Lower leg skin (tissue), 4 donors: ENCODE data around the gene UST. TPM values are rescaled to one million over a fixed set of nuclear protein-coding genes. Genes with fewer than 3 reads are reported as not detected.
A peak's percentile ranks its signal among the peaks of the same experiment; 100 is the strongest.

Experiments
- DNase-seq, 2 donors: peaks; one replicate each; pipeline ENCODE4 v3.0.0-alpha.2; 2019; ENCODE audit warnings: low spot score in 2 of 2
- H3K4me3 ChIP-seq: fragments of 200-600 bp; sonication (generic); 2 replicates; pipeline ENCODE4 v1.5.1; 2017; ENCODE audit warnings: mild to moderate bottlenecking, low read depth; ENCODE audit not compliant: poor library complexity, severe bottlenecking
- POLR2A ChIP-seq, 2 donors: fragments of 450-650 bp; IDR thresholded peaks; one replicate each; pipeline ENCODE4 v1.6.1; 2016 to 2017; ENCODE audit warnings: antibody characterized with exemption in 2 of 2, mild to moderate bottlenecking in 1 of 2, moderate library complexity in 1 of 2
- WGBS, 2 donors: methylation state at CpG; one replicate each; pipeline ENCODE4 v1.1.5; 2018; 5-methylcytosine and 5-hydroxymethylcytosine counted together
- intact Hi-C: fragments of 100-400 bp; cut with DNase I; formaldehyde crosslinking; loops from one replicate; pipeline ENCODE4 v1.15.0; 2023; ENCODE audit warnings: low total_unique reads
- total RNA-seq, 4 donors: library from RNA; depleted of rRNA; stranded (reverse); fragments of >200 nt; gene quantifications; one replicate each; pipeline ENCODE4 v1.1.0, GENCODE V29; 2016
- TF ChIP-seq, protein P1 (sequence below), 3 donors: fragments of 450-650 bp; IDR thresholded peaks; one replicate each; pipeline ENCODE4 v1.5.1; 2016; ENCODE audit warnings: antibody characterized with exemption in 3 of 3, mild to moderate bottlenecking in 3 of 3, moderate library complexity in 2 of 3

UST gene
- total RNA-seq, 4 donors from 2014 or later = 12.2 to 21.7 (median 17.7) TPM

DNA sequence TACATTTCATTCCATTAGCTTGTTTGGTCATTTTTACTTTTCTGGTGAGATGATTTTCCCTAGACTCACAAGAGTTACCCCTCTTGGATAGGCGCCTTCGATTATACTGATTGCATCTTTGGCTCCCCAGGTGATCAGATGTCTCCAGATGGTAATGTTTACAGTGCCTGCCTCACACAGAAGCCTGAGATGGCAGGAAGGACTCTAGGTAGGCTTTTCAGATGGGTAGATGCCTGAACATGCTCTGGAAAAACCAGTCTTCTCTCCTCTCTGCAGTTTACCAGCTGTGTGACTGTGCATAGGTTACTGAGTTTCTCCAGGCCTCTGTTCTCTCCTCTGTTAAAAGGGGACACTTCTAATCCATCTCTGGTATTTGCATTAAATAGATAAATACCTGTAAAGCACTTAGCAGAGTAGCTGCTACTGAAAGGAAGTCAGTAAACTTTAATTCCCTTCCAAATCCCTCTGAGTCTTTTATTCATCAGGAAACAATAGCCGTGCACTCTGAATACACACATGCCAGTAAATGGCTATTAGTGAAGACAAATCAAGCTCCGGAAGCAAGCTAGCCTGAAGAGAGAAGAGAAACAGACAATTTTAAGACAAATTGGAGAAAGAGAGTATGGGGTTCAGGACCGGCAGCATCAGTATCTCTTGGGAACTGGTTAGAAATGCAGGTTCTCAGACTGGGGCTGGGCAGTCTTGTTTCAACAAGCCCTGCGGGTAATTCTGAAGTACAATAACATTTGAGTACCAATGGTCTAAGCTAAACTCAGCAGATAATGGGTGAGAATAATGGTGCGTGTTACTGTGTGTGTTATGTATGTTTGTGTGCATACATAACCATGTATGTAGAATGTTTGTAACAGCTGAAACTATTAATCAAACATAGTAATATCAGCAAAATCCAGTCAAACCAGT lies 139.4 kb downstream of the UST start:
- 42 to 57% methylated on average over 7 of the region's 7 CpGs for WGBS, 2 donors
- DNase-seq = no peak
- H3K4me3 ChIP-seq = no peak overlapping the region
- TF ChIP-seq, protein P1, sequence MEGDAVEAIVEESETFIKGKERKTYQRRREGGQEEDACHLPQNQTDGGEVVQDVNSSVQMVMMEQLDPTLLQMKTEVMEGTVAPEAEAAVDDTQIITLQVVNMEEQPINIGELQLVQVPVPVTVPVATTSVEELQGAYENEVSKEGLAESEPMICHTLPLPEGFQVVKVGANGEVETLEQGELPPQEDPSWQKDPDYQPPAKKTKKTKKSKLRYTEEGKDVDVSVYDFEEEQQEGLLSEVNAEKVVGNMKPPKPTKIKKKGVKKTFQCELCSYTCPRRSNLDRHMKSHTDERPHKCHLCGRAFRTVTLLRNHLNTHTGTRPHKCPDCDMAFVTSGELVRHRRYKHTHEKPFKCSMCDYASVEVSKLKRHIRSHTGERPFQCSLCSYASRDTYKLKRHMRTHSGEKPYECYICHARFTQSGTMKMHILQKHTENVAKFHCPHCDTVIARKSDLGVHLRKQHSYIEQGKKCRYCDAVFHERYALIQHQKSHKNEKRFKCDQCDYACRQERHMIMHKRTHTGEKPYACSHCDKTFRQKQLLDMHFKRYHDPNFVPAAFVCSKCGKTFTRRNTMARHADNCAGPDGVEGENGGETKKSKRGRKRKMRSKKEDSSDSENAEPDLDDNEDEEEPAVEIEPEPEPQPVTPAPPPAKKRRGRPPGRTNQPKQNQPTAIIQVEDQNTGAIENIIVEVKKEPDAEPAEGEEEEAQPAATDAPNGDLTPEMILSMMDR (IDR thresholded peaks at IDR 0.05) = no peak
- no peak for TF ChIP-seq POLR2A (IDR thresholded peaks at IDR 0.05)
- intact Hi-C loops = no loop called here

DNA sequence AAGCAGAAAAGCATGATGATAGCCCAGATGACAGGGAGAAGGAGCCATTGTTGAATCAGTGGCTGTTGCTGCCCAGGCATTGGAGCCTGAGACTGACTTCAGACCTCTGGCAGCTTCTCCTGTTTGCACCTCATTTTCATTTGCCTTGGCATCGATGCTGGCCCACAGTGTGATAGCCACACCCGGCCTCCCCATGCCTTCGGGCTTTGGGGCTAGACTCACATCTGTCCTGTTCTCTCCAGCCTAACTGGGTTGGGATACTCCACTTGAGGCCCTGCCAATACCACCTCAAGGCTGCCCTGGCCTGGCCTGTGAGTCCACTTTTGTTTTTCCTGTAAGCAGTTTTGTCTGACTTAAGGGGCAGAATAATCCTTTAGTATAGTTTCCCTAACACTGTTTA lies 140.4 kb downstream of the UST start:
- intact Hi-C loops = no loop called here
- TF ChIP-seq, protein P1 (IDR thresholded peaks at IDR 0.05) = no peak
- no peak for TF ChIP-seq POLR2A (IDR thresholded peaks at IDR 0.05)
- 26 to 40% methylated on average over 3 of the region's 3 CpGs for WGBS, 2 donors
- H3K4me3 ChIP-seq = no peak overlapping the region
- peak in 1 of 2 donors; percentile 25 for DNase-seq

DNA sequence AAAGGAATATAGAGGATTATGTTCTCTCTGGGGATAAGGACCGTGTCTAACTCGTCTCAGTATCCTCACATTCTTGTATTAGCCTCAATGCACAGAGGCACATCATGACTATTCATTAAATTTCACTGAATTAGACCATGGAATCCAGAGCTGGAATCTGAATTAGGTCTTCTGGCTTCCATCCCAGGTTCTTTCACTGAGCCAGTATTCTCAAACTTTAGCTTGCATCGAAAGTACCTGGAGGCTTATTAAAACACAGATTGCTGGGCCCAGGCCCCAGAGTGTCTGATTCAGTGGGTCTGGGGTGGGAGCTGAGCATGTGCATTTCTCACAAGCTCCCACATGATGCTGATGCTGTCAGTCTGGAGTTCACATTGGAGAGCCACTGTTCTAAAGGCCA lies 142.0 kb downstream of the UST start:
- DNase-seq = no peak
- 31 to 41% methylated on average over 3 of the region's 3 CpGs for WGBS, 2 donors
- intact Hi-C loops = no loop called here
- no peak overlapping the region for H3K4me3 ChIP-seq
- TF ChIP-seq, protein P1 (IDR thresholded peaks at IDR 0.05) = no peak
- TF ChIP-seq POLR2A (IDR thresholded peaks at IDR 0.05) = no peak

DNA sequence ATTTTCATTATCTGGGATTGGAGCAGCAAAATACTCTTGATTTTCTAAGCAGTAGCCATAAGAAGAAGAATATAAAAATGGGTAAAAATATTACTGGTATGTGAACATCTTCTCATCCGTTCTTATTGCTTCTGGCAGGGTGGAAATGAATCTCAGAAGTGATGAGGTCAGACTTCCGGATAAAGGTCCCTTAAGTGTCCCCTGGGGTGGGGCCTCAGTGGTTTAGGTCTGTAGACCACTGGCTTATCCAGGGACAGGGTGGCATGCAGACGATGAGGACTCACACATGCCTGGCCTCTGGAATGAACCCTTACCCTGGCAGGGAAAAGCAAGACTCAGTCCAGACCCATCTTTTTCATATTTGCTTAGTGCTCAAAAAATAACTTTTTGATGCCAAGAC lies 143.3 kb downstream of the UST start:
- TF ChIP-seq POLR2A (IDR thresholded peaks at IDR 0.05) = no peak
- TF ChIP-seq, protein P1 (IDR thresholded peaks at IDR 0.05) = no peak
- intact Hi-C loops = no loop called here
- no peak for DNase-seq
- no peak overlapping the region for H3K4me3 ChIP-seq
- 51 to 60% methylated on average over 3 of the region's 3 CpGs for WGBS, 2 donors

DNA sequence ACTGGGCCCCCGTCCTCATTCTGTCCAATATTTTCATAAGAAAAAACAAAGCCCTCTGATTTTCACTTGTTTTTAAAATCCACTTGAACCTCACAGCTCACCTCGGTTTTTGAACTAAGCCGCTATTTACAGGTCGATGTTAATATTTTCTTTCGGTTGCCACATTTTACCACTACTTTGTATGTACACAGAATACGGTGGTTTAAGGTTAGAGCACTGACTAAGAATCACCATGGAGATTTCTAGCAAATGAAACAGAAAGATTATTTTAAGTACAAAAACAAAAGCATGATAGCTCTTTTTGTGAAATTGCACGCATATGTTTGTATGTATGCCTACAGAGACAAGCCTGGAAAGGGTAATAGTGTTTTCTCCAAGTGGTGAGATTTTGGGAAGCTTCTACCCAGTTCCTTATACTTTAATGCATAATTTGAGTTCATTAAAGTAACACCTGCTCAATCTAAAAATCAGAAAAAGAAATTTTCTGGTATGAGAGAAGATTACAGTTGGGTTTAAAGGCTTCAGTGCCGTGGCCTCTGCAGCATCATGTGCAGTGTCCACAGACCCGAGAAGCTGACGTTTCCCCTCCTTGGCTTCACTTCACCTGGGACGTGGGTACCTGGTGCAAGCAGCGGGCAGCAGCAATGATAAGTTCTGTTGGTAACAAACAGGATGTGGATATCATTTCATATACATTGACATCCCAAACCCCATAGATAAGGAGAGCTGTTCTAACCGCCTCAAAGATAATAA lies 144.0 kb downstream of the UST start:
- TF ChIP-seq, protein P1 (IDR thresholded peaks at IDR 0.05) = no peak
- TF ChIP-seq POLR2A (IDR thresholded peaks at IDR 0.05) = no peak
- DNase-seq = no peak
- intact Hi-C loops = no loop called here
- 71 to 78% methylated on average over 13 of the region's 13 CpGs for WGBS, 2 donors
- H3K4me3 ChIP-seq = no peak overlapping the region
